Retina (tissue), 1 donor: ENCODE measurements around the gene BPIFB1.
A peak's percentile ranks its signal among the peaks of the same experiment; 100 is the strongest.

Source experiments
- DNase-seq: peaks from one replicate; pipeline ENCODE4 v3.0.0-alpha.2; 2016

Gene BPIFB1

GRCh38 chr20:33282991-33283555, at the start of gene BPIFB1:
Gene BPIFB1, plus strand, starts transcription at chr20:33283214. Its CDS starts 2,860 bp downstream, at chr20:33286074.
- DNase-seq: no peak

GRCh38 chr20:33234050-33234449, 49.0 kb upstream of the BPIFB1 start:
- DNase-seq: no peak

GRCh38 chr20:33235696-33236095, 47.3 kb upstream of the BPIFB1 start, which contains the start of gene BPIFA1:
Gene BPIFA1, plus strand, starts transcription at chr20:33235996. Its CDS starts 1,716 bp downstream, at chr20:33237712.
- no peak for DNase-seq

- DNase-seq: no peak
Observed at GRCh38 chr20:33236351-33236750, 46.7 kb upstream of the BPIFB1 start.

- DNase-seq: no peak
Observed at GRCh38 chr20:33237989-33238388, 45.0 kb upstream of the BPIFB1 start.

- no peak for DNase-seq
Observed at GRCh38 chr20:33239418-33239817, 43.6 kb upstream of the BPIFB1 start.

- DNase-seq: no peak
Observed at GRCh38 chr20:33239979-33240736, 42.9 kb upstream of the BPIFB1 start.

- DNase-seq: no peak
Observed at GRCh38 chr20:33240923-33241322, 42.1 kb upstream of the BPIFB1 start.

GRCh38 chr20:33242319-33243100, 40.5 kb upstream of the BPIFB1 start:
- no peak for DNase-seq

GRCh38 chr20:33246077-33246476, 36.9 kb upstream of the BPIFB1 start:
- DNase-seq: no peak

GRCh38 chr20:33249456-33249855, 33.6 kb upstream of the BPIFB1 start:
- DNase-seq: peak; percentile 15

GRCh38 chr20:33250666-33251065, 32.3 kb upstream of the BPIFB1 start:
- peak; percentile 57 for DNase-seq

GRCh38 chr20:33251496-33251895, 31.5 kb upstream of the BPIFB1 start:
- DNase-seq: no peak

GRCh38 chr20:33252460-33252859, 30.6 kb upstream of the BPIFB1 start:
- no peak for DNase-seq

GRCh38 chr20:33255005-33255404, 28.0 kb upstream of the BPIFB1 start:
- no peak for DNase-seq

GRCh38 chr20:33257237-33257636, 25.8 kb upstream of the BPIFB1 start:
- no peak for DNase-seq

GRCh38 chr20:33259371-33259770, 23.6 kb upstream of the BPIFB1 start:
- no peak for DNase-seq

- DNase-seq: no peak
Observed at GRCh38 chr20:33261465-33261864, 21.5 kb upstream of the BPIFB1 start.

GRCh38 chr20:33262658-33263065, 20.4 kb upstream of the BPIFB1 start:
- peak; percentile 34 for DNase-seq

- DNase-seq: no peak
Observed at GRCh38 chr20:33263784-33264183, 19.2 kb upstream of the BPIFB1 start.

- no peak for DNase-seq
Observed at GRCh38 chr20:33267701-33268100, 15.3 kb upstream of the BPIFB1 start.

GRCh38 chr20:33272155-33272873, 10.7 kb upstream of the BPIFB1 start:
- DNase-seq: no peak
